ENCODE results near the gene FAM20B.

FAM20B gene

GRCh38 chr1:179120736-179121135, 95.0 kb downstream of the FAM20B start:
- Histone ChIP-seq H3K4me2 (ENCODE audit: low read length) (no peak overlapping the region), H3K9me3 (ENCODE audit: low read length) (no peaks in the 10 kb centered on the region), H3F3A (ENCODE audit: insufficient read depth, low read length) (no peaks in the 10 kb centered on the region), H3K36me3 (ENCODE audit: insufficient read depth, low read length) (peaks cover 29% of the 10 kb centered on the region), H3K4me3 (ENCODE audit: low read depth, low read length, poor library complexity, severe bottlenecking) (no peak overlapping the region), H3K27ac (ENCODE audit: low read depth, low read length, poor library complexity, severe bottlenecking) (no peak overlapping the region), H3K27me3 (ENCODE audit: insufficient read depth, low read length) (no peaks in the 10 kb centered on the region), H3K9ac (ENCODE audit: low read length) (no peak overlapping the region), H4K20me1 (ENCODE audit: insufficient read depth, low read length) (no peaks in the 10 kb centered on the region), H3K9me2 (ENCODE audit: low read depth, low read length) (no peaks in the 10 kb centered on the region), H3K79me2 (ENCODE audit: insufficient read depth, low read length) (no peaks in the 10 kb centered on the region), H3K4me1 (ENCODE audit: insufficient read depth, low read length, severe bottlenecking) (no peaks in the 10 kb centered on the region), H2AFZ (ENCODE audit: low read length) (no peak overlapping the region)
- TF ChIP-seq EZH2 (IDR thresholded peaks at IDR 0.05; ENCODE audit: borderline replicate concordance, low read length): no peak
- no peak for TF ChIP-seq CTCF (IDR thresholded peaks at IDR 0.05; ENCODE audit: low read length)

DNA sequence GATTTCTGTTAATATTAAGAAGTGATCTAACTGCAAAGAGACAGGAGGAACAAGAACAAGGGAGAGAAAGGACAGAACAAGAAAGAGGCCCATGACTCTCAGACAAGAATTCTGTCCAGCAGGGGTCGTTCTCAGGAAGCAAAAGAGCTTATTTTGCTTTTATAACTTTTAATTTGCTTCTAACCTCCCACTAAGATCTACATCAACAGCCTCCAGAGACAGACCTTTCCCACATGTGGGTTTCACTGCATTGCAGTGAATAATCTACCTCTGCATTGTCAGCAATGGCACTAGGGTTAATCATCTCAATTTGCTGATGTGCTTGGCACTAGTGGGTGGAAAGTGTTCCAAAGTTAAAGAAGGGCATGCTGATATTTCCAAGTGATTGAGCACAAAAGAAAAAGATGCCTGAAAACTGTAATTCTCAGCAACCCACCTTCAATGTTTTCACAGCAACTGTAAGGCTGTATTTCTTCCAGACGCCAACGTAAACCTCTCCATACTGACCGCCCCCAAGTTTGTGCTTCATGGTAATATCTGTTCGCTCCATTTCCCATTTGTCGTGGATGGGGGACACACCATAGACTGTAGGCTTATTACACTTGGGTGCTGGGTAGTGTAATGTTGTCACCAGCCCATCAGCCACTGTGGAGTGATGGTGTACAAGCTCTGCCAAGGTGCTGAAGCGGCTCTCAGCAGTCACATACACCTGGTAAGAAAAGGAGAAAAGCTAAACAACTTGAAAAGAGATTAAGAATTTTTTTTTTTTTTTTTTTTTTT, 95.7 kb downstream of the FAM20B start:
- Histone ChIP-seq H3K4me2 (ENCODE audit: low read length) (no peak overlapping the region), H3K9me3 (ENCODE audit: low read length) (no peaks in the 10 kb centered on the region), H3K9me2 (ENCODE audit: low read depth, low read length) (no peaks in the 10 kb centered on the region), H3K9ac (ENCODE audit: low read length) (no peak overlapping the region), H3K36me3 (ENCODE audit: insufficient read depth, low read length) (peaks cover 26% of the 10 kb centered on the region), H3F3A (ENCODE audit: insufficient read depth, low read length) (no peaks in the 10 kb centered on the region), H3K4me3 (ENCODE audit: low read depth, low read length, poor library complexity, severe bottlenecking) (no peak overlapping the region), H3K79me2 (ENCODE audit: insufficient read depth, low read length) (no peaks in the 10 kb centered on the region), H3K4me1 (ENCODE audit: insufficient read depth, low read length, severe bottlenecking) (no peaks in the 10 kb centered on the region), H3K27me3 (ENCODE audit: insufficient read depth, low read length) (no peaks in the 10 kb centered on the region), H4K20me1 (ENCODE audit: insufficient read depth, low read length) (no peaks in the 10 kb centered on the region), H2AFZ (ENCODE audit: low read length) (no peak overlapping the region), H3K27ac (ENCODE audit: low read depth, low read length, poor library complexity, severe bottlenecking) (no peak overlapping the region)
- TF ChIP-seq CTCF (IDR thresholded peaks at IDR 0.05; ENCODE audit: low read length): peak; percentile 80
- TF ChIP-seq EZH2 (IDR thresholded peaks at IDR 0.05; ENCODE audit: borderline replicate concordance, low read length): no peak

GRCh38 chr1:179124873-179125272, 99.2 kb downstream of the FAM20B start:
- Histone ChIP-seq H3K4me2 (ENCODE audit: low read length) (no peak overlapping the region), H3K9me2 (ENCODE audit: low read depth, low read length) (no peaks in the 10 kb centered on the region), H3K27me3 (ENCODE audit: insufficient read depth, low read length) (no peaks in the 10 kb centered on the region), H3K4me3 (ENCODE audit: low read depth, low read length, poor library complexity, severe bottlenecking) (no peak overlapping the region), H3K79me2 (ENCODE audit: insufficient read depth, low read length) (no peaks in the 10 kb centered on the region), H3K4me1 (ENCODE audit: insufficient read depth, low read length, severe bottlenecking) (peaks cover 16% of the 10 kb centered on the region), H3K9me3 (ENCODE audit: low read length) (no peaks in the 10 kb centered on the region), H2AFZ (ENCODE audit: low read length) (no peak overlapping the region), H3K27ac (ENCODE audit: low read depth, low read length, poor library complexity, severe bottlenecking) (no peak overlapping the region), H4K20me1 (ENCODE audit: insufficient read depth, low read length) (no peaks in the 10 kb centered on the region), H3K9ac (ENCODE audit: low read length) (no peak overlapping the region), H3F3A (ENCODE audit: insufficient read depth, low read length) (no peaks in the 10 kb centered on the region), H3K36me3 (ENCODE audit: insufficient read depth, low read length) (peaks cover 3% of the 10 kb centered on the region; the same call in 1 of the 2 replicates)
- TF ChIP-seq CTCF (IDR thresholded peaks at IDR 0.05; ENCODE audit: low read length) (no peak), EZH2 (IDR thresholded peaks at IDR 0.05; ENCODE audit: borderline replicate concordance, low read length) (no peak)

Data from OCI-LY1 (cell line).